Measurements from ENCODE around the gene WDR7.
A peak's percentile ranks its signal among the peaks of the same experiment; 100 is the strongest.

Gene WDR7

GRCh38 chr18:56650944-56651770 is at the start of gene WDR7:
TSS of gene WDR7 (plus strand) at chr18:56651359. CDS start at chr18:56672516, 21,157 bp downstream.
- peak; percentile 96 for DNase-seq (ENCODE audit: low read depth)
- peak within 1 kb of the TSS; percentile 92 for H3K4me3 ChIP-seq (ENCODE audit: low read depth, low read length)

GRCh38 chr18:56606618-56607017 is 44.5 kb upstream of the WDR7 start:
- no peak for DNase-seq (ENCODE audit: low read depth)
- H3K4me3 ChIP-seq (ENCODE audit: low read depth, low read length), result no peak overlapping the region

DNA sequence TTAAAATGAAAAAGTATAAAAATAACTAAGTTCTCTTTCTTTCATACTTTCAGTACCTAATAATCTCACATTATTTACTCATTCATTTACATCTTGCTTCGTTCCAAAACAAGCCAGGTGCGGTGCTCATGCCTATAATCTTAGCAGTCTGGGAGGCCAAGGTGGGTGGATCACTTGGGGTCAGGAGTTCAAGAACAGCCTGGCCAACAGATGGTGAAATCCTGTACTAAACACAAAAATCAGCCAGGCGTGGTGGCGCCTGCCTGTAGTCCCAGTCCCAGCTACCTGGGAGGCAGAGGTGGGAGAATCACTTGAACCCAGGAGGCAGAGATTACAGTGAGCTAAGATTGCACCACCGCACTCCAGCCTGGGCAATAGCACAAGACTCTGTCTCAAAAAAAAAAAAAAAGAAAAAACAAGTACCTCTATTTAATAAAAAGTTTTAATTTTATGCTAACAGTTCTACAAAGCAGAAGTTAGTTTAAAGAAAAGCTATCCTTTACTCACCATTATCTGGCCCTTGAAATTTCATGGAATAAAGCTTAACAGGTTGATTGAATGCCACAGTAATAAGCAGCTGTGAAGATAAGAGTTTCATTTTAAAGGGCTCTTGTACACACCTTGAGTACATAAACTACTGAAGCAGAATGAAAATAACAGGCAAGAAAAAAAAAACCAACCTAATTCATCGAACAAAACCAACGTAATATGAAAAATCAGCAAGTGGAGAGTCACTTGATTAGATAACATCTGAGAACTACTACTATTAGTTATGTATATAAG is 35.2 kb upstream of the WDR7 start:
- DNase-seq (ENCODE audit: low read depth), result no peak
- H3K4me3 ChIP-seq (ENCODE audit: low read depth, low read length), result no peak overlapping the region

DNA sequence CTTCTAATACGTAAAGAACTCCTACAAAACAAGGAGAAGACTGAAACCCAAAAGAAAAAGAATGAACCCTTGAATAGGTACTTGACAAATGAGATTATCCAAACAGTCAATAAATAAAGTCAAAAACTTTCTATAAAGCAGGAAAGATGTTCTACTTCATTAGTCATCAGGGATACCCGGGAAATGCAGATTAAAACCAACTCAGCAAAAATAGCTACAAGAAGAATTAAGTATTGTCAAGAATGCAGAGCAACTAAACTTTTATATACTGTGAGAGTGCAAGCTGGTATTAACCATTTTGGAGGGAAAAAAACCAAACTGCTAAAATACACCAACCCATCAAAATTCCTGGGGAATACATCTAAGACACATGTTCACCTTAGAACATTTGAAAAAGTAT is 23.2 kb upstream of the WDR7 start:
- no peak overlapping the region for H3K4me3 ChIP-seq (ENCODE audit: low read depth, low read length)
- DNase-seq (ENCODE audit: low read depth), result no peak

GRCh38 chr18:56632070-56633022 is 18.8 kb upstream of the WDR7 start:
- no peak for DNase-seq (ENCODE audit: low read depth)
- H3K4me3 ChIP-seq (ENCODE audit: low read depth, low read length), result no peak overlapping the region

- H3K4me3 ChIP-seq (ENCODE audit: low read depth, low read length), result no peak overlapping the region
- no peak for DNase-seq (ENCODE audit: low read depth)
Measured at GRCh38 chr18:56635007-56635406, 16.2 kb upstream of the WDR7 start.

DNA sequence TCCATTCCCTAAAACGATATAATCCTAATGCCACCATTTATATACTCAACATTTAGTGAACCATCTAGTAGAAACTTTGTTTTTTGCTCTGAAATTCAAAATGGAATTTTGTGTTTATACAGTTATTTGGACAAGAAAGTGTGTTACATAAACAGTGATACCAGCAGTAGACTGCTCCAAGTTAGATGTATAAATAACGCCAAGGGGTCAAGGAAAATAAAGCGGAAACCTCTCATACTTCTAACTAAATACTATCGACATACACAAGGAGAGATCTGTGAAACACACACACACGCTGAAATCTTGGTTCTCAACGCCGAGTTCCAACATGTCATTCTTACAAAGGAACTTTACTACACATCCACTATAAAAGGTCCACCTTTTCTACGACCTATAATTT is 14.0 kb upstream of the WDR7 start:
- H3K4me3 ChIP-seq (ENCODE audit: low read depth, low read length), result peak overlapping the region; percentile 94
- DNase-seq (ENCODE audit: low read depth), result no peak

- DNase-seq (ENCODE audit: low read depth), result no peak
- peak overlapping the region; percentile 94 for H3K4me3 ChIP-seq (ENCODE audit: low read depth, low read length)
Measured at GRCh38 chr18:56637711-56638231, 13.4 kb upstream of the WDR7 start.

- peak; percentile 96 for DNase-seq (ENCODE audit: low read depth)
- H3K4me3 ChIP-seq (ENCODE audit: low read depth, low read length), result peak within 1 kb of the TSS; percentile 94
Measured at GRCh38 chr18:56638232-56639103, 12.7 kb upstream of the WDR7 start, which contains the start of gene TXNL1. TSS of gene TXNL1 (minus strand) at chr18:56638592. CDS start at chr18:56638440, 152 bp downstream.

GRCh38 chr18:56639104-56639381 is 12.1 kb upstream of the WDR7 start:
- DNase-seq (ENCODE audit: low read depth), result no peak
- peak overlapping the region; percentile 94 for H3K4me3 ChIP-seq (ENCODE audit: low read depth, low read length)

DNA sequence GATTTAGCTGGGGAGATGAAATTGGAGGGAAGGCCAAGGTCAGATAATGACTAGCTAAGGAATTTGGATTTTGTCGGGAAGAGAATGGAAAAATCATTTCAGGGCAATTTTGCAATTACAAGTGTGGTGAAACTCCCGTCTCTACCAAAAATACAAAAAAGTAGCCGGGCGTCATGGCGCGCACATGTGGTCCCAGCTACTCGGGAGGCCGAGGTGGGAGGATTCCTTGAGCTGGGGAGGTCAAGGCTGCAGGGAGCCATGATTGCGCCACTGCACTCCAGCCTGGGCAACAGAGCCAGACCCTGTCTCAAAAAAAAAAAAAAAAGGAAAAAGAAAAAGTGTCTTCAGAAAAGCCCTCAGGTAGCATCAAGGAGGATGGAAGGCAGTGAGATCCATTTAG is 11.6 kb upstream of the WDR7 start:
- H3K4me3 ChIP-seq (ENCODE audit: low read depth, low read length), result no peak overlapping the region
- DNase-seq (ENCODE audit: low read depth), result no peak

DNA sequence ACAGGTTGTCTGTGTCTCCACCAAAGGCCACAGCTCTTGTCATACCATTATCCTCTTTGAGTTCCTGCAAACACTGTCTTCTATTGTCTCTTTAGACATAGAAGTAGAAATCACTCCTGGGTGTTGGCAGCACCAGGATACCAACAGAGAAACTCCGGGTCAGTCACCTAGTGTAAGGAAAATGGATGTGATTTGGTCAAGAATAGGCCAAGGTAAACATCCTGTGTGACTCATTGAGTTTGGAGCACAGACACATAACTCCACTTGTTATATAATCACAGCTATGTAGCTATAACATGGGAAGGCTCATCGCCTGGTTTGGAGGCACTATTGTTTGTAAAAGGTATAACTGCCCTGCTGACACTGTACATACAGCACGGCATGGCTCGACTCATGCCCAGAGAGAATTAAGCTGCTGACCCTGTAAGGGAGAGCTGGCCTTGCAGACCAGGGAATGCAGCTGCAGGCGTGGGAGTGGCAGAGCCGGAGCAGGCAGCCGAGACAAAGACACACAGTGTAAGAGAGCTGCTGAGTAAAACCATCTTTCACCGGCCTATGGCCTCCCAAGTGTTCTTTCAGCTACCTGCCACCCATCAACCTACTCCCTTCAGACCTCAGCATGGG is 9.3 kb upstream of the WDR7 start:
- H3K4me3 ChIP-seq (ENCODE audit: low read depth, low read length), result no peak overlapping the region
- peak; percentile 29 for DNase-seq (ENCODE audit: low read depth)

GRCh38 chr18:56643381-56643780 is 7.8 kb upstream of the WDR7 start:
- no peak for DNase-seq (ENCODE audit: low read depth)
- no peak overlapping the region for H3K4me3 ChIP-seq (ENCODE audit: low read depth, low read length)

DNA sequence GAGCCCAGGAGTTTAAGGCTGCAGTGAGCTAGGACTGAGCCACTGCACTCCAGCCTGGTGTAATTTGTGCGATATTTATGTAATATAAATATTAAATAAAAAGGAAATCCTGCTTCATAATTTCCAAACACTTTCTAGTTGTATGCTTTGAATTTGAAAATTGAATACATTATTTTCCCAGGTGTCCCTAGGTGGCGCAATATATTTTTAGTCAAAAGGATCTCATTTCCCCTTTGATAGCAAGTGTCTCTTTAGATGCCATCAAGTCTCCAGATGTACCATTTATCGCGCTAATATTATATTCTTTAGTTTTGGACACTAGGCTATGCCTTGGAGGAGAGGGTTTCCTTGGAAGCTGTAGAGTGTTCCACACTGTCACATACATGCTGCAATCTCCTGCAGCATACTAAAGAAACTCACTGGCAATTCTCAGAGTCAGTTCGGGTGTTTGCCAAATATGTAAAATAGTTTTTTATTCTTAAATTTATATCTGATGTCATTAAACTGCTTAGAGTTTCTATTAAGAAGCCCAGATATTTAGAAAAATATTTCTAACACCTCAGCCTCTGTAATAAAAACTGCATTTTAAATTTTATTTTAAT is 5.6 kb upstream of the WDR7 start:
- DNase-seq (ENCODE audit: low read depth), result no peak
- H3K4me3 ChIP-seq (ENCODE audit: low read depth, low read length), result no peak overlapping the region

DNA sequence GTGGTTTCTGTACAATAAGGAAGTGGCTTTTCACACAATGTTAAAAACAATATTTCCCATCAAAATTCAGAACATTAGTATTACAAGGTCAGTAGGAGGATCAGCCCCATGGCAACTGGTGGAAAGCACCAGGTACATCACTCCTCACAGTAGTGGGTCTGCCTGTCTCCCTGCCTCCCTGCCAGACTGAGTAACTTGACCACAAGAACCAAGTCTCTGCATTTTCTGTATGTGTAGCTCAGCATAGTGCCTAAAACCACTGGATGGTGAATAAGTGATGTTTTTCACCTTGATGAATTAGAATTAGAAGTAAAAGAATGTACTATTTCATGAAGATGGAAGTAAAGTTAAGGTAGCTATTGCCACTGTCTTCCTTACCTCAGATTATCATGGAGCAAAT is 4.1 kb upstream of the WDR7 start:
- H3K4me3 ChIP-seq (ENCODE audit: low read depth, low read length), result no peak overlapping the region
- no peak for DNase-seq (ENCODE audit: low read depth)

- H3K4me3 ChIP-seq (ENCODE audit: low read depth, low read length), result no peak overlapping the region
- peak; percentile 36 for DNase-seq (ENCODE audit: low read depth)
Measured at GRCh38 chr18:56647951-56648893, 2.9 kb upstream of the WDR7 start.

DNA sequence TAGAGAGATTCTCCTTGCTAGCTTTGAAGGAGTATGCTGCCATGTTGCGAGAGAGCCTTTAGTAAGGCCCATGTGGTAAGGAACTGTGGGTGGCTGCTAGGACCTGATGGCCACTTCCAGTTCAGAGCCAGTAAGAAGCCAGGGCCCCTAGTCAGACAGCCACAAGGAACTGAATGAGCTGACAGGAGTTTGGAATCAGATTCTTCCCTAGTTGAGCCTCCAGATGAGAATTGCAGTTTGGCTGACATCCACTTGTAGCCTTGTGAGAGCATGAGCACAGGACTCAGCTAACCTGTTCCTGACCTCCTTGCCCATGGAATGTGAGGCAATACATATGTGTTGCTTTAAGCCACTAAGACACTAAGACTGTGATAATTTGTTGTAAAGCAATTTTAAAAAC is 1.2 kb upstream of the WDR7 start:
- DNase-seq (ENCODE audit: low read depth), result peak; percentile 49
- no peak overlapping the region for H3K4me3 ChIP-seq (ENCODE audit: low read depth, low read length)

Measured in skeletal muscle cell (primary cell).